NCI-H146 (cell line): Measurements from ENCODE around the gene TRPV5.

Experiments
- DNase-seq: peaks from one replicate; lab custom pipeline; 2025; lab: John Stamatoyannopoulos, UW

TRPV5 gene

DNA sequence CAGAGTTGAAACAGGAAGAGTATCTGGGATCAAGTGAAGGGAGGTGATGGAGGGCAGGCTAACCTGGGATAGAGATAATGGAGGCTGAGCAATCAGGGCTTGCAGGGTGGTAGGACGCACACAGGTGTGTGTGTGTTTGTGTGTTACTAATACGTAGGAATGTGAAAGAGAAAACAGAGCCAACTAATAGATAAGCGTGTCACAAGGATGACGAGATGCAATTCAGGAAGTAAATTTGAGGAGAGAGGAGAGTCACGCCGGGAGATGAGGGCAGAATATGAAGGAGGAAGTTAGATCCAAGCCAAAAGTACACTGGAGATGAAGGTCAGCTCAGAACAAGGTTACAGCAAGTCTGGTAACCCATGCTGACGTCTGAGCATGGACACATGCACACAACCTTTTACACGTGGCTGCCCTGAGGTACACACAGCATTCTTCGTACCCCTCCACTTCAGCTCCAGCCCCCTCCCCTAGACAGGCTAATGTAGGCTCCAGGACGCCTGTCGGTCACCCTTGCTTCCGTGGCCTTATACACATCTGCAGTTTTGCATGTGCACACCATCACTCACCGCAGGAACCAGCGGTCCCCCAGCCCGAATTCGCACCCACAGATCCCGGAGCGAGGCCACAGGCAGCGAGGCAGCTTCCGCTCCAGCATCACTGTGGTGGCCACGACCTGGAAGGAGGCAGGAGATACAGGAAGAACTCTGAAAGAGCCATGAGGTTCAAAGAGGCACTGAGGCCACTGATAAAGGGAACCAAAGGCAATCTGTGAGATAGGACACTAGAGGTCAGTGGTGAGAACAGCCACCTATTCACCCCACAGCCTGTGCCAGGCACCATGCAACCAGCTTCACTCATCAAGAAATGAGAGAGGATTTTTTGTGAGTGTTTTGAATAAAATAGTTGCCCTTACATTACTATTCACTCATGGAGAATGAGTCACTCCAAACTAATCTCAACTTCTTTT, 24.3 kb downstream of the TRPV5 start:
- no peak for DNase-seq

DNA sequence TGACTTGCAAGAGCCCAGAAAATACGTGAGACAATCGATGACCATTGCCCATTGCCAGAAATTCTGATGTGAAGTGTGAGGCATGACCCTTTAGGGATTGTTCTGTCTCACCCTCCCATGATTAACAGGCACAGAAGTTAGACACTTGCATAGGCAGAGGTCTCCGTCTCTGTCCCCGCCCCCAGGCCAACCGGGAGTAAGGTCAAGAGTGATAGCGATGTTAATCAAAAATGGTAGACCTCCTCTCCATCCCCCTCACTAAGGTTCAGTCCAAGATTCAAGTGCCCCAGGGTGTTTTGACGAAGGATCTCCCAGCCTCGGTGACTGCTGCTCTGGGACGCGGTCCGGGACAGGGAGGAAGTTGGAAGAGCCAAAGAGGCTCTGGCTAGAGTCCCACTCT, 25.3 kb downstream of the TRPV5 start:
- no peak for DNase-seq

- no peak for DNase-seq
Measured at GRCh38 chr7:142906643-142907042, 26.9 kb downstream of the TRPV5 start.

DNA sequence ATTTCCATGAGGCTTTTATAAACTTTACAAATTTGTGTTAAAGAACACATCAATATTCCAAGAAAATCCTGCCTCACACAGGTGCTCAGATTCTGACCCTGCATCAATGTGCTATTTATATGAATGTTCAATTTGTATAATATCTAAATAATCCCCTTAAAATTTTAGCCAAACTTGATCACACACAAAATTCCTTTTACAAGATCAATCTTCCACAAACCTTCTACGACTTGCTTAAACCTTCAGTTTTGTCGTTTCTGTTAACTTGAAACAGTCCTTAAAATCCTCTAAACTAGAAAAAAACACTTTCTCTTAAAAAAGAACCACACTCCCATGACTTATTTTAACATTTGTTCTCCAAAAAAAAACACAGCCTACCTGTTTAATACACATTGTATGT, 27.8 kb downstream of the TRPV5 start:
- DNase-seq = no peak

- DNase-seq = no peak
Measured at GRCh38 chr7:142904128-142904527, 29.4 kb downstream of the TRPV5 start.

- no peak for DNase-seq
Measured at GRCh38 chr7:142901426-142902259, 31.9 kb downstream of the TRPV5 start.

- DNase-seq = no peak
Measured at GRCh38 chr7:142899661-142900060, 33.9 kb downstream of the TRPV5 start.

DNA sequence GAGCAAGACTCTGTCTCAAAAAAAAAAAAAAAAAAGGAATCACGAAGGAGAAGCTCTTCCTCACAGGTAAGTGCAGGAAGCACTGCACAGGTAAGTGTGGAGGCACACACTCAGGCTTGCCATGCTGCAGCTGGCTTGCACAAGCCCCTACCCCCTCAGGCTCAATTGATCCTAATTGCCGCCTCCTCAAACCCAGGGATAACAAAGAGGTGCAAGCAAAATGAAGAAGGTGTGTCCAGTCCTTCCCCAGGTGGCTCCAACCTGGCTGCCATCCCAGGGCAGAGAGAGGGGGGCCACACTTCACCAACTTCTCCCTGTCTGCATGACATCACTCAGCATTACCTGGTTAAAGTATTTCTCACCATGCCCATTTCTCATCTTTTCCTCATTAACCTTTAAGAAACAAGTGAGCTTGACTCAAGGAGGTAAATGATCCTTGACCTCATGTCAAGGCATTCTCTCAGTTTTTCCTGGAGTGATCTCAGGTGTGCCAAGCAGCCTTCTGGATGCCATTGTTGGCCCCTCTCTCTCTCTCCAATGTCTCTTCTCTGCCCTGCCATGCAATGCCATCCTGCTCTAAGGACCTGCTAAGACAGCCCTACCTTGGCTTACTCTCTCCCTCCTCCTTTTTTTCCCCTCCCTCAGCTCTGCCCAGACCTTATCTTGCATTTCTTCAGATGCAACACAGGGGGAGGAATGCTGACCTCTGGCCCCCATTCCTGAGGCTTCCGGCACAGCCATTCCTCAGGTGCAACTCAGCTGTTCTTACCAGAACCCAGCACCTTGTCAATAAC, 35.0 kb downstream of the TRPV5 start:
- DNase-seq = no peak

GRCh38 chr7:142897691-142898090, 35.9 kb downstream of the TRPV5 start:
- DNase-seq = no peak

DNA sequence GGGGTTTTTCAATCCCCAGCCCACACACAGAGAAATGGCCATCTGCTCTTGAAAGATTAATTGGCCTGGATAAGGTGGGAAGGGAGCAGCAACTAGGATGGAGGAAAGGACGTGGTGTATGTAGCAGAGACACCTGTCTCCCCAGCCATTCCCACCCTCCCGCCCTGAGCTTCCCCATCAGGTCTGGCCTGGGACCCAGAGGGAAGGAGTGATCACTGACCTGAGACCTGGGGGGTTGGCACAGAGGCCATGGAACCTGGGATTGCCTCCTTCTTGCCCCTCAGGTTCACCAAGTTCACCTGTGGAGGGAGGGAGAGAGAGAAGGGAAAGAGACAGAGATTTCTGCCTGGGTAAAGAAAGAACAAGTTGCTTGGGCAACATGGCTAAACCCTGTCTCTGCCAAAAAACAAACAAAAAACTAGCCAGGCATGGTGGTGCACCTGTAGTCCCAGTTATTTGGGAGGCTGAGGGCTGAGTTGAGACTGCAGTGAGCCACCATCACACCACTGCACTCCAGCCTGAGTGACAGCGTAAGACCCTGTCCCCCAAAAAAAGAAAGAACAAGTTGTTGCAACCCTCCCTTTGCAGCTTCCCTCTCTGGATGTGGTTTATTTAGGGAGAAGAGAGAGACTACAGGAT, 36.7 kb downstream of the TRPV5 start:
- DNase-seq = no peak

DNA sequence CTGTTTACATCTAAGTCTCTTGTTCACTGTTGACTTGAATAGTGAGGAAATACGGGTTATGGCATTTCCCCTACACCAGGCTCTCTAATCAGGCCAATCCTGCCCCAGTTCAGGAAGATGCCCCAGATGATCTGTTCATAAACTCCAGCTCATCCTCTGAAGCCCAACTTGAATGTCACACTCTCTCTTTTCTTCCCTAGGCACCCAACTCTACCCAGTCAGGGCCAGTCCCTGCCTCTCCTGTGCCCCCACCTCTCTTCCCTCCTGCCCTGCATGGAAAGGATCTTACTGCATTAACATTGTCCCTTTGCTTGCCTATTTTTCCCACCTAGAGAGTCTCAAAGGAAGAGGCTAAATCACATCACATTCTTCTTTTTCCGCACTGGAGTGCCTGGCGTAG, 37.4 kb downstream of the TRPV5 start:
- no peak for DNase-seq

DNA sequence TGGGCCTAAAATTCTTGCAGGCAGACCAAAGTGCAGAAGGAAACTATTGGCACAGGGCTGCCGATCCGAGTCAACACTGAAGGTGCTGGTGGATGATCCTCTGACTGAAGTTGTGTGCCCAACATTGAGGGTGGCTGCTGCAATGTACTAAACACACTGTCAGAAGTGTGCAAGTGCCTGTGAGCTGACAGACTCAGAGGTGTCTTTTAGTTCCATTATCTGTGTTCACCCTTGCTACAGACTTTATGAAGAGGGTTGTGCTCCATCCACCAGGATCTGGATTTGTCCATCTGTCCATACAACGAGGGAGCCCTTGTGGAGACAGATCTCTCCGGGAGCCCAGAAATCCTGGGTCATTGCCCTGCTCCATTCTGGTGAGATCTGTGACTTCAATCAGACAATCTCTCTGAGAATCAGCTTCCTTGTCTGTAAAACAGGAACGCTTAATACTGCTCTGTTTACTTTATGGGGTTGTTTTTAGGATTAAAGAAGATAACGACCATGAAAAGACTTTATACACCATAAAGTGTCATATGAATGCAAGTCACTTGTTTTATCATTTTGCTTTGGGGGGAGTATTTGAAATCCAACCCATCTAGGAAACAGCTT, 38.5 kb downstream of the TRPV5 start:
- DNase-seq = no peak

GRCh38 chr7:142894112-142894984, 39.2 kb downstream of the TRPV5 start:
- DNase-seq = no peak

- DNase-seq = no peak
Measured at GRCh38 chr7:142892951-142893350, 40.6 kb downstream of the TRPV5 start.

GRCh38 chr7:142891490-142892082, 42.0 kb downstream of the TRPV5 start:
- DNase-seq = no peak

DNA sequence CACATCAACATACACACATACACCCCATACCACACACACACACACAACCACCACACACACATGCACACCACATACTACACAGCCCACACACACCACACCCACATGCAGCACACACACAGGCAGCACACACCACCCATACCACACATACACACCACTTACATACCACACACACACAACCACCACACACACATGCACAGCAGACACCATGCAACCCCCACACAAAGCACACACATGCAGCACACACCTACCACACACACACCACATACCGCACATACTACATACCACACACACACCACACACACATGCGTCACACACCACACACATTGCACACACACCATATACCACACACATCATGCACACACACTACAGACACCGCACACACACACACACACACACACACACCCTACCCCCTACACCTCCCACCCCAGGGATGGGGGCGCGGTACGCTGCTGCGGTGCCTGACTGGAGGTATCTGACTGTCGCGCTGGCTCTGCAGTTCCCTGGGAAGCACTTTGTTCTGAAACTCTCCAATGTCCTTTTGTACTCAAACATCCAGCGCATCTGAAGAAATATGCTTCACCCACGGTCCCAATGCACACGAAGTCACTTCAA, 42.6 kb downstream of the TRPV5 start:
- DNase-seq = no peak

DNA sequence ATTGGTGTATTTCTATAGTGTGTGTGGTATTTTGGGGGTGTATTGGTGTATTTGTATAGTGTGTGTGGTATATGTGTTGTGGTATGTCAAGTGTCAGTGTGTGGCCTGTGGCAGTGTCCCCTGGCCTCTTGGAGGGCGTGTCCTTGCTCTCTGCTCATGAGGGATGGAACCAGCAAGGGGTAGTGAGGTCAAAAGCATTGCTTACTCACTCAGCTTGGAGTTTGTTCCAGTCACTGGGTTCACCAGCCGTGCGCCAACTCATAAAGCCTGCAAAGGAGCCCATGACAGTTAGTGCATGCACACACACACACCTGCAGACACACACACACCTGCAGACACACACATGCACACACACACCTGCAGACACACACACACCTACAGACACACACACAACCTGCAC, 43.7 kb downstream of the TRPV5 start:
- DNase-seq = no peak

GRCh38 chr7:142887282-142888015, 46.1 kb downstream of the TRPV5 start:
- no peak for DNase-seq

- no peak for DNase-seq
Measured at GRCh38 chr7:142886866-142887265, 46.7 kb downstream of the TRPV5 start.
